GM12878 (cell line): ENCODE results near the gene SPINK8. TPM values are rescaled to one million over a fixed set of nuclear protein-coding genes. Genes with fewer than 3 reads are reported as not detected.

Source experiments
- ATAC-seq: fragments of 200-7000 bp; cut with Tn5 transposase; 3 replicates; pipeline ENCODE4 v1.9.1; 2020; ENCODE audit warnings: mild to moderate bottlenecking, moderate library complexity
- BruUV-seq: library from RNA; stranded (reverse); fragments of 400-500 nt; replicated peaks from 2 replicates; lab custom pipeline; 2021; lab: Mats Ljungman, UMichigan
- CTCF ChIA-PET: fragments of 300-600 bp; sonication (Branson Sonifier 250); formaldehyde crosslinking; extraction: SDS; loops from one replicate; lab custom pipeline; 2021; ENCODE audit warnings: inconsistent platforms; lab: Yijun Ruan, JAX
- POLR2A ChIA-PET: fragments of 350-600 bp; formaldehyde crosslinking; extraction: SDS; loops from one replicate; lab custom pipeline; 2021; ENCODE audit warnings: inconsistent platforms; lab: Charles Lee
- RAD21 ChIA-PET: fragments of 300-600 bp; sonication (Branson Sonifier 250); formaldehyde crosslinking; loops from one replicate; lab custom pipeline; 2023; ENCODE audit warnings: antibody characterized with exemption; ENCODE audit not compliant: unreplicated experiment; lab: Charles Lee
- SMC1A ChIA-PET: fragments of 300-600 bp; sonication (Branson Sonifier 250); formaldehyde crosslinking; loops from one replicate; lab custom pipeline; 2023; ENCODE audit not compliant: unreplicated experiment, uncharacterized antibody; lab: Charles Lee
- DNase-seq: peaks from one replicate; pipeline ENCODE4 v3.0.0-alpha.2; 2011; ENCODE audit warnings: low read depth, low spot score
- FAIRE-seq: peaks from 3 replicates; lab custom pipeline; 2011; peaks lifted over from hg19 to GRCh38; lab: Jason Lieb, UNC
- H2AFZ ChIP-seq: 2 replicates; pipeline ENCODE4 v1.6.0; 2011; ENCODE audit warnings: low read depth, low read length, control low read depth; ENCODE audit not compliant: control insufficient read depth
- H3K27ac ChIP-seq: 2 replicates; pipeline ENCODE4 v1.5.1; 2011; ENCODE audit warnings: control low read depth; ENCODE audit not compliant: control insufficient read depth, insufficient read depth
- H3K27me3 ChIP-seq, 2 experiments: replicated peaks in 1 of 2; 2 replicates each; pipeline versions ENCODE4 v1.6.0 to v1.6.1; 2011; ENCODE audit warnings: low read length in 1 of 2; ENCODE audit not compliant: control insufficient read depth in 2 of 2, insufficient read depth in 2 of 2
- H3K36me3 ChIP-seq, 2 experiments: 2 replicates each; pipeline ENCODE4 v1.5.1; 2011; ENCODE audit warnings: low read length in 1 of 2; ENCODE audit not compliant: control insufficient read depth in 2 of 2, insufficient read depth in 2 of 2
- H3K4me1 ChIP-seq: 2 replicates; pipeline ENCODE4 v1.6.1; 2011; ENCODE audit warnings: mild to moderate bottlenecking, low read length, moderate library complexity, mixed read lengths; ENCODE audit not compliant: control insufficient read depth, insufficient read depth
- H3K4me2 ChIP-seq: 2 replicates; pipeline ENCODE4 v1.6.0; 2011; ENCODE audit warnings: control low read depth; ENCODE audit not compliant: control insufficient read depth, insufficient read depth
- H3K4me3 ChIP-seq: fragments of 200-600 bp; sonication (generic); 2 replicates; pipeline ENCODE4 v1.5.1; 2016
- H3K79me2 ChIP-seq: 2 replicates; pipeline ENCODE4 v1.6.0; 2011; ENCODE audit warnings: low read length; ENCODE audit not compliant: control insufficient read depth, insufficient read depth
- H3K9ac ChIP-seq: 2 replicates; pipeline ENCODE4 v1.8.0; 2011; ENCODE audit warnings: low read length, control low read depth, mixed read lengths; ENCODE audit not compliant: control insufficient read depth, insufficient read depth
- H3K9me3 ChIP-seq: replicated peaks from 3 replicates; pipeline ENCODE4 v1.5.1; 2011; ENCODE audit warnings: mild to moderate bottlenecking, low read length; ENCODE audit not compliant: control insufficient read depth, insufficient read depth
- H4K20me1 ChIP-seq: 2 replicates; pipeline ENCODE4 v1.6.0; 2011; ENCODE audit not compliant: control insufficient read depth, insufficient read depth
- CHD4 ChIP-seq: fragments of 200-600 bp; sonication (generic); IDR thresholded peaks from 2 replicates; pipeline ENCODE4 v1.6.1; 2016; ENCODE audit warnings: mild to moderate bottlenecking
- CREM ChIP-seq: IDR thresholded peaks from 2 replicates; pipeline ENCODE4 v1.6.1; 2014; ENCODE audit warnings: antibody characterized with exemption, low read depth
- FOS ChIP-seq: IDR thresholded peaks from 3 replicates; pipeline ENCODE4 v1.6.1; 2011; ENCODE audit warnings: borderline replicate concordance; ENCODE audit not compliant: insufficient read length; ENCODE audit errors: extremely low read depth
- FOXK2 ChIP-seq: fragments of 450-650 bp; IDR thresholded peaks from 2 replicates; pipeline ENCODE4 v1.6.1; 2017; ENCODE audit warnings: mild to moderate bottlenecking, moderate library complexity
- IKZF1 ChIP-seq: fragments of 450-650 bp; conservative IDR thresholded peaks from 2 replicates; pipeline ENCODE4 v1.6.1; 2017; ENCODE audit warnings: antibody characterized with exemption, mild to moderate bottlenecking
- SIN3A ChIP-seq: IDR thresholded peaks from 2 replicates; pipeline ENCODE4 v1.6.1; 2012; ENCODE audit warnings: low read depth, low read length, improper control_type of control experiment
- SUPT20H ChIP-seq: IDR thresholded peaks from 2 replicates; pipeline ENCODE4 v1.6.1; 2011; ENCODE audit warnings: low read depth, mild to moderate bottlenecking, low read length, moderate library complexity, borderline replicate concordance; ENCODE audit not compliant: control insufficient read depth
- WGBS: methylation state at CpG from one replicate; pipeline ENCODE4 v1.1.6; 2016; ENCODE audit warnings: low lambda C conversion rate; ENCODE audit not compliant: insufficient replicate concordance, insufficient coverage; ENCODE audit errors: missing lambda C conversion rate; 5-methylcytosine and 5-hydroxymethylcytosine counted together
- in situ Hi-C: fragments of 300-500 bp; cut with MboI; formaldehyde crosslinking; loops from 9 replicates; pipeline ENCODE4 v1.14.3; 2018; ENCODE audit warnings: mixed read lengths
- intact Hi-C: fragments of 100-400 bp; cut with micrococcal nuclease; formaldehyde crosslinking; loops from one replicate; pipeline ENCODE4 v1.14.2; 2022; ENCODE audit not compliant: unreplicated experiment
- polyA plus RNA-seq, 11 experiments: library from polyadenylated mRNA; depleted of rRNA in 4 of 11; unstranded in 6 of 11; stranded (reverse) in 5 of 11; fragments of >200 nt; fragmentation: Nextera tagmentation in 4 of 11; fragmentation: Illumina TruSeq in 1 of 11; extraction: Ambion mirVana in 4 of 11; extraction: Trizol in 1 of 11; gene quantifications; 1 replicate in 1 of 11; 2 replicates in 10 of 11; pipeline versions ENCODE4 v1.2.1 to v1.2.3, GENCODE V29; 2011 to 2016; ENCODE audit warnings: inconsistent platforms in 2 of 11, missing spikeins in 2 of 11, low read depth in 1 of 11
- total RNA-seq, 4 experiments: library from RNA; depleted of rRNA in 3 of 4; stranded (reverse); fragments of >200 nt in 3 of 4; fragmentation: Illumina TruSeq in 1 of 4; extraction: Trizol in 1 of 4; gene quantifications; 2 replicates each; pipeline versions ENCODE4 v1.2.1 to v1.2.3, GENCODE V29; 2013 to 2021
- TF ChIP-seq, protein P1 (sequence below): fragments of 450-650 bp; IDR thresholded peaks from 2 replicates; pipeline ENCODE4 v1.6.1; 2017; ENCODE audit warnings: antibody characterized with exemption, mild to moderate bottlenecking, moderate library complexity
- TF ChIP-seq, protein P2 (sequence below): fragments of 450-650 bp; formaldehyde crosslinking; IDR thresholded peaks from 2 replicates; pipeline ENCODE4 v1.4.0; 2020; ENCODE audit warnings: mild to moderate bottlenecking, moderate library complexity

The SPINK8 gene
- total and polyA plus RNA-seq, 10 of the 15 experiments (the other 5 are each of a cell fraction or from before 2014, with no cell fraction given): not detected

DNA sequence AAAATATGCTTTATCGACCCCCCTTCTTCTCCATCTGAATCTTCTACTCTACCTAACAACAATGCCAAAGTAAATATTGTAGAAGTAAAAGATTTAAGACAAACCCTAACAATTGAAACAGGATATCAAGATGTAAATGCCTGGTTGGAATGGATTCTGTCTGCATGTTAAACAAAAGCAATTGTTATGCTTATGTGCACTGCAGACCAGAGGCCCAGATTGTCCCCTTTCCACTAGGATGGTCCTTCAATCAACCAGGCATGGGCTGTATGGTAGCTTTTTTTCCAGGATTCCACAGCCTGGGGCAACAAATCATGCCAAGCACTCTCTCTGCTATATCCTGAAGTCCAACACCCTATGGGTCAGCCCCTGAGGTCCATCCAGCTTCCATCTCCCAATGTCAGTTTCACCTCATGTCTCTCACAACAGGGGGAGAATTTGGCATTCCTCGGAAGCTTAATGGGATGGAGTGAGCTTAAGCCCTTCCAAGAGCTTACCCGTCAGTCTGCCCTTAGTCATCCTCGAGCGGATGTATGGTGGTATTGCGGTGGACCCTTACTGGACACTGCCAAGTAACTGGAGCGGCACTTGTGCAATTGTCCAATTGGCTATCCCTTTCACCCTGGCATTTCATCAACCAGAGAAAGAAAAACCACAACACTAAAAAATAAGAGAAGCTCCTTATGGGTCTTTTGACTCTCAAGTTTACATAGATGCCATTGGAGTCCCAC lies 56.4 kb downstream of the SPINK8 start (continued):
- TF ChIP-seq, protein P1, sequence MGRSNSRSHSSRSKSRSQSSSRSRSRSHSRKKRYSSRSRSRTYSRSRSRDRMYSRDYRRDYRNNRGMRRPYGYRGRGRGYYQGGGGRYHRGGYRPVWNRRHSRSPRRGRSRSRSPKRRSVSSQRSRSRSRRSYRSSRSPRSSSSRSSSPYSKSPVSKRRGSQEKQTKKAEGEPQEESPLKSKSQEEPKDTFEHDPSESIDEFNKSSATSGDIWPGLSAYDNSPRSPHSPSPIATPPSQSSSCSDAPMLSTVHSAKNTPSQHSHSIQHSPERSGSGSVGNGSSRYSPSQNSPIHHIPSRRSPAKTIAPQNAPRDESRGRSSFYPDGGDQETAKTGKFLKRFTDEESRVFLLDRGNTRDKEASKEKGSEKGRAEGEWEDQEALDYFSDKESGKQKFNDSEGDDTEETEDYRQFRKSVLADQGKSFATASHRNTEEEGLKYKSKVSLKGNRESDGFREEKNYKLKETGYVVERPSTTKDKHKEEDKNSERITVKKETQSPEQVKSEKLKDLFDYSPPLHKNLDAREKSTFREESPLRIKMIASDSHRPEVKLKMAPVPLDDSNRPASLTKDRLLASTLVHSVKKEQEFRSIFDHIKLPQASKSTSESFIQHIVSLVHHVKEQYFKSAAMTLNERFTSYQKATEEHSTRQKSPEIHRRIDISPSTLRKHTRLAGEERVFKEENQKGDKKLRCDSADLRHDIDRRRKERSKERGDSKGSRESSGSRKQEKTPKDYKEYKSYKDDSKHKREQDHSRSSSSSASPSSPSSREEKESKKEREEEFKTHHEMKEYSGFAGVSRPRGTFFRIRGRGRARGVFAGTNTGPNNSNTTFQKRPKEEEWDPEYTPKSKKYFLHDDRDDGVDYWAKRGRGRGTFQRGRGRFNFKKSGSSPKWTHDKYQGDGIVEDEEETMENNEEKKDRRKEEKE: no peak
- TF ChIP-seq CREM: no peak
- TF ChIP-seq SIN3A: no peak

DNA sequence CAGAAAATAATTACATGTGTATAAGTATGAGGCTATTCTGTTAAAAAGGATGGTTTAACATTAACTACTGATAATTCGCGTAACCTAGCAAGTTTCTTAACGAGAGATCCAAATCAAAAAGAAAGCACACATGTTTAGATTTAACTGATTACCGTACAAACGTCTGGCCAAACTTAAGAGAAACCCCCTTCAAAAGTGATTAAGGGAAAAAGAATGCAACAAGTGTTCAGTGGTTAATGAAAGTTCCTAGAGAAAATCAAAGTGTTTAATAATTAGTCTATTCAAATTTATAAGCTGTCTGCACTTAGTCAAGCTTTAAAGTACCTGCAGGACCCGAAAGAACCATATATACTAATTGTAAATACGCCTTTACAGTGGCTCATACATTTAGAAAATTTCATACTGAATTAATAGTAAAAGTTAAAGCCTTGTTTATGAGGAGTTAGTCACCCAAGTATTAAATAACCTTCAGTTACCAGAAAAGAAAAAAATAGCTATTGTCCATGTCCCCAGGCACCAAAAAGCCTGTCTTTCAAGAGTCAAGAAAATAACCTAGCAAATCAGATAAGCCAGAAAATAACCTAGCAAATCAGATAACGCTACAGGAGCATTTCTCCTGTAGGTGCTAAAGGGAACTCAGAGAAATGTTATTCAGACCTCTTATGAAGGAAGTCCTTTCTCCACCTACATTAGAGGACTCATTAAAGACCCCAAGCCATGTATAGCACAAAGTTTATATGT lies 58.0 kb downstream of the SPINK8 start:
- DNase-seq: no peak
- no peak overlapping the region for H3K9ac ChIP-seq
- SMC1A ChIA-PET: interaction anchor here (0.6 to 6.0 kb wide), 4 partner anchors 25 to 443 kb away, joined by 3 to 65 read pairs (median 18); no protein-coding TSS in a partner anchor
- H4K20me1 ChIP-seq: no peaks in the 10 kb centered on the region
- no peaks in the 10 kb centered on the region for H3K4me1 ChIP-seq
- H3K36me3 ChIP-seq: peaks cover 0 to 2% of the 10 kb centered on the region in 2 experiments; a peak in 2 of 4 replicates
- no peaks in the 10 kb centered on the region for H3K27me3 ChIP-seq
- intact Hi-C loops: no loop called here
- no peak overlapping the region for H3K27ac ChIP-seq
- in situ Hi-C loops: no loop called here
- no peak overlapping the region for H3K4me2 ChIP-seq
- no peak overlapping the region for H2AFZ ChIP-seq
- POLR2A ChIA-PET: no interaction called here
- no TSS peak for BruUV-seq
- RAD21 ChIA-PET: interaction anchor here (0.6 to 8.9 kb wide), 3 partner anchors 125 to 214 kb away, joined by 3 to 73 read pairs (median 33); no protein-coding TSS in a partner anchor
- WGBS: 86% methylated on average over 8 of the region's 8 CpGs
- no peak for FAIRE-seq
- H3K9me3 ChIP-seq: no peaks in the 10 kb centered on the region; the same call in 2 of the 3 replicates
- CTCF ChIA-PET: interaction anchor here (0.7 to 10.9 kb wide), 8 partner anchors 25 to 274 kb away, joined by 3 to 157 read pairs (median 6); partner anchors contain the start of genes CCDC51 and TMA7
- H3K4me3 ChIP-seq: no peak overlapping the region
- no peaks in the 10 kb centered on the region for H3K79me2 ChIP-seq
- ATAC-seq: no peak
- TF ChIP-seq, protein P1: no peak
- TF ChIP-seq CHD4 (no peak), IKZF1 (no peak), FOS (no peak), FOXK2 (no peak), SUPT20H (no peak)
- TF ChIP-seq, protein P2, sequence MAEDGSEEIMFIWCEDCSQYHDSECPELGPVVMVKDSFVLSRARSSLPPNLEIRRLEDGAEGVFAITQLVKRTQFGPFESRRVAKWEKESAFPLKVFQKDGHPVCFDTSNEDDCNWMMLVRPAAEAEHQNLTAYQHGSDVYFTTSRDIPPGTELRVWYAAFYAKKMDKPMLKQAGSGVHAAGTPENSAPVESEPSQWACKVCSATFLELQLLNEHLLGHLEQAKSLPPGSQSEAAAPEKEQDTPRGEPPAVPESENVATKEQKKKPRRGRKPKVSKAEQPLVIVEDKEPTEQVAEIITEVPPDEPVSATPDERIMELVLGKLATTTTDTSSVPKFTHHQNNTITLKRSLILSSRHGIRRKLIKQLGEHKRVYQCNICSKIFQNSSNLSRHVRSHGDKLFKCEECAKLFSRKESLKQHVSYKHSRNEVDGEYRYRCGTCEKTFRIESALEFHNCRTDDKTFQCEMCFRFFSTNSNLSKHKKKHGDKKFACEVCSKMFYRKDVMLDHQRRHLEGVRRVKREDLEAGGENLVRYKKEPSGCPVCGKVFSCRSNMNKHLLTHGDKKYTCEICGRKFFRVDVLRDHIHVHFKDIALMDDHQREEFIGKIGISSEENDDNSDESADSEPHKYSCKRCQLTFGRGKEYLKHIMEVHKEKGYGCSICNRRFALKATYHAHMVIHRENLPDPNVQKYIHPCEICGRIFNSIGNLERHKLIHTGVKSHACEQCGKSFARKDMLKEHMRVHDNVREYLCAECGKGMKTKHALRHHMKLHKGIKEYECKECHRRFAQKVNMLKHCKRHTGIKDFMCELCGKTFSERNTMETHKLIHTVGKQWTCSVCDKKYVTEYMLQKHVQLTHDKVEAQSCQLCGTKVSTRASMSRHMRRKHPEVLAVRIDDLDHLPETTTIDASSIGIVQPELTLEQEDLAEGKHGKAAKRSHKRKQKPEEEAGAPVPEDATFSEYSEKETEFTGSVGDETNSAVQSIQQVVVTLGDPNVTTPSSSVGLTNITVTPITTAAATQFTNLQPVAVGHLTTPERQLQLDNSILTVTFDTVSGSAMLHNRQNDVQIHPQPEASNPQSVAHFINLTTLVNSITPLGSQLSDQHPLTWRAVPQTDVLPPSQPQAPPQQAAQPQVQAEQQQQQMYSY (CRISPR knock-in tag): no peak
